PC-3 (cell line): ENCODE measurements around the gene GSG1L.

Experiments used
- CTCF ChIP-seq: fragments of 300-600 bp; sonication (generic); conservative IDR thresholded peaks from 2 replicates; pipeline ENCODE4 v1.5.1; 2017; ENCODE audit warnings: antibody characterized with exemption, low read depth, mild to moderate bottlenecking, low read length
- EZH2 ChIP-seq: fragments of 300-600 bp; sonication (generic); IDR thresholded peaks from one replicate; pipeline ENCODE4 v1.6.1; 2017; ENCODE audit warnings: antibody characterized with exemption, mild to moderate bottlenecking, low read length; ENCODE audit not compliant: unreplicated experiment

GRCh38 chr16:27899736-27900135 lies 163.8 kb downstream of the GSG1L start:
- TF ChIP-seq CTCF: no peak
- TF ChIP-seq EZH2: no peak
